Right lobe of liver (tissue), 6 donors: Measurements from ENCODE around the gene PLIN4. TPM values are rescaled to one million over a fixed set of nuclear protein-coding genes. Genes with fewer than 3 reads are reported as not detected.

ENCODE experiments used
- ATAC-seq, 4 donors: fragments of 200-7000 bp; cut with Tn5 transposase; one replicate each; pipeline ENCODE4 v1.9.1; 2020; ENCODE audit warnings: mild to moderate bottlenecking in 4 of 4, moderate library complexity in 4 of 4
- DNase-seq, 3 donors: peaks; one replicate each; pipeline ENCODE4 v3.0.0-alpha.2; 2020
- H3K27ac ChIP-seq, 3 donors: fragments of 200-600 bp; one replicate each; pipeline ENCODE4 v1.8.0; 2022
- H3K27me3 ChIP-seq, 2 donors: fragments of 200-600 bp; one replicate each; pipeline ENCODE4 v1.8.0; 2022
- H3K36me3 ChIP-seq, 4 donors: fragments of 200-600 bp; sonication (generic) in 1 of 4; one replicate each; pipeline versions ENCODE4 v1.5.1 to v1.8.0; 2017 to 2022; ENCODE audit warnings: control low read depth in 1 of 4
- H3K4me1 ChIP-seq, 4 donors: fragments of 200-600 bp; sonication (generic) in 1 of 4; one replicate each; pipeline versions ENCODE4 v1.5.1 to v1.8.0; 2017 to 2022; ENCODE audit warnings: control low read depth in 1 of 4
- H3K4me3 ChIP-seq, 3 donors: fragments of 200-600 bp; one replicate each; pipeline ENCODE4 v1.8.0; 2022
- H3K9me3 ChIP-seq, 4 donors: fragments of 200-600 bp; sonication (generic) in 1 of 4; one replicate each; pipeline versions ENCODE4 v1.5.1 to v1.8.0; 2017 to 2022; ENCODE audit warnings: control low read depth in 1 of 4
- CTCF ChIP-seq, 4 donors: fragments of 200-600 bp in 3 of 4; fragments of 450-650 bp in 1 of 4; IDR thresholded peaks; one replicate each; pipeline versions ENCODE4 v1.5.1 to v1.8.0; 2016 to 2022; ENCODE audit warnings: antibody characterized with exemption in 4 of 4, mild to moderate bottlenecking in 2 of 4
- POLR2A ChIP-seq: fragments of 450-650 bp; IDR thresholded peaks from one replicate; pipeline ENCODE4 v1.6.1; 2017; ENCODE audit warnings: antibody characterized with exemption, mild to moderate bottlenecking
- WGBS: methylation state at CpG from one replicate; pipeline ENCODE4 v1.1.6; 2018; ENCODE audit warnings: low coverage, low lambda C conversion rate; ENCODE audit not compliant: insufficient coverage; ENCODE audit errors: missing lambda C conversion rate; 5-methylcytosine and 5-hydroxymethylcytosine counted together
- intact Hi-C, 2 donors: fragments of 100-400 bp; cut with DNase I; formaldehyde crosslinking; loops; one replicate each; pipeline versions ENCODE4 v1.11.2 to v1.14.1; 2022
- total RNA-seq, 6 experiments: library from RNA; depleted of rRNA in 2 of 6; stranded (reverse); fragments of >200 nt in 2 of 6; fragmentation: NEBNext Ultra II Directional in 3 of 6; extraction: Animal tissue kit (Norgen Biotek cat#: 25700) in 3 of 6; gene quantifications; one replicate each; pipeline versions ENCODE4 v1.1.0 to v1.2.4, GENCODE V29; 2016 to 2023
- donor health status: DM: no; HTN: yes; CAD: no.
- donor health status: DM: no; HTN: no; CAD: no.
- donor health status: DM: no; HTN: no; CAD: no.
- donor health status: DM: no; HTN: yes; CAD: no.
- donor health status: DM: no; HTN: yes; CAD: no.

PLIN4 gene
- total RNA-seq, 6 experiments from 2014 or later = 28.4 to 51.2 (median 39.3) TPM

GRCh38 chr19:4483385-4483784, 34.9 kb downstream of the PLIN4 start:
- Histone ChIP-seq H3K27me3 (no peaks in the 10 kb centered on the region), H3K27ac (no peak overlapping the region), H3K9me3 (no peaks in the 10 kb centered on the region), H3K4me1 (no peaks in the 10 kb centered on the region), H3K36me3 (no peaks in the 10 kb centered on the region), H3K4me3 (no peak overlapping the region)
- DNase-seq (no peak), ATAC-seq (peak in 1 of 4 donors; percentile 45)
- 87% methylated on average over 15 of the region's 19 CpGs for WGBS
- intact Hi-C loops = no loop called here
- TF ChIP-seq CTCF (IDR thresholded peaks at IDR 0.05) (no peak), POLR2A (no peak)

- Histone ChIP-seq H3K9me3 (no peaks in the 10 kb centered on the region), H3K27ac (no peak overlapping the region), H3K27me3 (no peaks in the 10 kb centered on the region), H3K4me3 (no peak overlapping the region), H3K36me3 (no peaks in the 10 kb centered on the region), H3K4me1 (no peaks in the 10 kb centered on the region)
- peak in 1 of 4 donors; percentile 23 for ATAC-seq
- no peak for DNase-seq
- TF ChIP-seq CTCF (IDR thresholded peaks at IDR 0.05) = no peak
- no peak for TF ChIP-seq POLR2A
- 97% methylated on average over 16 of the region's 35 CpGs for WGBS
- intact Hi-C loops = no loop called here
These were observed 35.4 kb downstream of the PLIN4 start for GRCh38 chr19:4482721-4483364.

GRCh38 chr19:4477034-4477801, 41.1 kb downstream of the PLIN4 start:
- WGBS = 77% methylated on average over 5 of the region's 16 CpGs
- DNase-seq (no peak), ATAC-seq (no peak)
- no peak overlapping the region for H3K27ac ChIP-seq
- H3K9me3 ChIP-seq = no peaks in the 10 kb centered on the region
- H3K4me3 ChIP-seq = no peak overlapping the region
- H3K27me3 ChIP-seq = no peaks in the 10 kb centered on the region
- no peak for TF ChIP-seq POLR2A
- TF ChIP-seq CTCF (IDR thresholded peaks at IDR 0.05) = no peak
- peaks cover 0 to 22% (median 1%) of the 10 kb centered on the region in 4 donors for H3K36me3 ChIP-seq
- peaks cover 0 to 3% (median 0%) of the 10 kb centered on the region in 4 donors for H3K4me1 ChIP-seq
- intact Hi-C loops = no loop called here

GRCh38 chr19:4474514-4475022, 43.7 kb downstream of the PLIN4 start:
- H3K36me3 ChIP-seq = peaks cover 0 to 22% (median 1%) of the 10 kb centered on the region in 4 donors
- H3K4me3 ChIP-seq = no peak overlapping the region
- peaks cover 0 to 4% (median 2%) of the 10 kb centered on the region in 4 donors for H3K4me1 ChIP-seq
- H3K27me3 ChIP-seq = no peaks in the 10 kb centered on the region
- H3K27ac ChIP-seq = no peak overlapping the region
- intact Hi-C loops = no loop called here
- no peak for TF ChIP-seq CTCF (IDR thresholded peaks at IDR 0.05)
- no peak for DNase-seq
- ATAC-seq = no peak
- no peaks in the 10 kb centered on the region for H3K9me3 ChIP-seq
- WGBS = 44% methylated on average over 4 of the region's 13 CpGs
